Pulmonary artery endothelial cell (primary cell): Measurements from ENCODE around the gene CPZ. TPM values are rescaled to one million over a fixed set of nuclear protein-coding genes. Genes with fewer than 3 reads are reported as not detected.

ENCODE experiments used
- DNase-seq: peaks from one replicate; pipeline ENCODE4 v3.0.0-alpha.2; 2011; ENCODE audit warnings: low read depth, low spot score
- total RNA-seq: library from RNA; depleted of rRNA; stranded (reverse); fragments of >200 nt; gene quantifications from 2 replicates; pipeline ENCODE4 v1.2.3, GENCODE V29; 2014

The CPZ gene
- not detected in 2 replicates for total RNA-seq

GRCh38 chr4:8592366-8593263 is at the start of gene CPZ:
CPZ (plus strand) TSS chr4:8592765; CDS start chr4:8592834, 69 bp downstream.
- DNase-seq, result no peak

GRCh38 chr4:8542776-8543525 is 49.6 kb upstream of the CPZ start:
- no peak for DNase-seq

- no peak for DNase-seq
Measured at GRCh38 chr4:8543623-8544022, 48.9 kb upstream of the CPZ start.

GRCh38 chr4:8544282-8544681 is 48.3 kb upstream of the CPZ start:
- no peak for DNase-seq

GRCh38 chr4:8544741-8545438 is 47.7 kb upstream of the CPZ start:
- DNase-seq, result no peak

GRCh38 chr4:8545439-8545765 is 47.2 kb upstream of the CPZ start:
- DNase-seq, result no peak

- no peak for DNase-seq
Measured at GRCh38 chr4:8546766-8547107, 45.8 kb upstream of the CPZ start.

GRCh38 chr4:8547108-8547911 is 45.3 kb upstream of the CPZ start:
- DNase-seq, result no peak

GRCh38 chr4:8547912-8548730 is 44.4 kb upstream of the CPZ start:
- no peak for DNase-seq

- no peak for DNase-seq
Measured at GRCh38 chr4:8548731-8549351, 43.7 kb upstream of the CPZ start.

- no peak for DNase-seq
Measured at GRCh38 chr4:8549352-8549931, 43.1 kb upstream of the CPZ start.

GRCh38 chr4:8550691-8551090 is 41.9 kb upstream of the CPZ start:
- DNase-seq, result no peak

GRCh38 chr4:8552024-8552423 is 40.5 kb upstream of the CPZ start:
- no peak for DNase-seq

GRCh38 chr4:8552581-8553205 is 39.9 kb upstream of the CPZ start:
- no peak for DNase-seq

- no peak for DNase-seq
Measured at GRCh38 chr4:8553216-8553615, 39.3 kb upstream of the CPZ start.

- DNase-seq, result no peak
Measured at GRCh38 chr4:8553991-8554405, 38.6 kb upstream of the CPZ start.

GRCh38 chr4:8554555-8555100 is 37.9 kb upstream of the CPZ start:
- no peak for DNase-seq

GRCh38 chr4:8555716-8556115 is 36.8 kb upstream of the CPZ start:
- no peak for DNase-seq
